ENCODE measurements around the gene KDM4C. TPM values are rescaled to one million over a fixed set of nuclear protein-coding genes. Genes with fewer than 3 reads are reported as not detected.

The KDM4C gene
- total RNA-seq, 1 experiment from 2014 or later = 61.1 TPM

GRCh38 chr9:7067169-7067568 is 309.4 kb downstream of the KDM4C start:
- no peak overlapping the region for H3K4me2 ChIP-seq (ENCODE audit: low read depth, low read length, poor library complexity, severe bottlenecking)
- H4K20me1 ChIP-seq (ENCODE audit: insufficient read depth, low read depth, low read length) = no peaks in the 10 kb centered on the region
- H3K4me3 ChIP-seq (ENCODE audit: low read length) = no peak overlapping the region
- no peaks in the 10 kb centered on the region for H3K36me3 ChIP-seq (ENCODE audit: insufficient read depth, low read length)
- H3K9me3 ChIP-seq (ENCODE audit: low read length) = no peaks in the 10 kb centered on the region
- no peak overlapping the region for H2AFZ ChIP-seq (ENCODE audit: low read length)
- no peaks in the 10 kb centered on the region for H3K27me3 ChIP-seq (ENCODE audit: low read length)
- H3K79me2 ChIP-seq (ENCODE audit: low read length) = no peaks in the 10 kb centered on the region
- H3K9me2 ChIP-seq (replicated peaks; ENCODE audit: insufficient read depth, low read length) = no peaks in the 10 kb centered on the region
- no peak for DNase-seq
- no peak overlapping the region for H3K27ac ChIP-seq (ENCODE audit: low read length)
- H3K4me1 ChIP-seq (ENCODE audit: low read length) = no peaks in the 10 kb centered on the region
- no peak overlapping the region for H3K9ac ChIP-seq (ENCODE audit: low read length)

- H3K27ac ChIP-seq (ENCODE audit: low read length) = no peak overlapping the region
- no peaks in the 10 kb centered on the region for H3K79me2 ChIP-seq (ENCODE audit: low read length)
- no peaks in the 10 kb centered on the region for H3K27me3 ChIP-seq (ENCODE audit: low read length)
- H3K4me2 ChIP-seq (ENCODE audit: low read depth, low read length, poor library complexity, severe bottlenecking) = no peak overlapping the region
- no peak overlapping the region for H3K9ac ChIP-seq (ENCODE audit: low read length)
- no peaks in the 10 kb centered on the region for H4K20me1 ChIP-seq (ENCODE audit: insufficient read depth, low read depth, low read length)
- no peaks in the 10 kb centered on the region; the same call in 1 of the 2 replicates for H3K36me3 ChIP-seq (ENCODE audit: insufficient read depth, low read length)
- H3K4me3 ChIP-seq (ENCODE audit: low read length) = no peak overlapping the region
- DNase-seq = no peak
- H3K9me2 ChIP-seq (replicated peaks; ENCODE audit: insufficient read depth, low read length) = no peaks in the 10 kb centered on the region
- no peak overlapping the region for H2AFZ ChIP-seq (ENCODE audit: low read length)
- no peaks in the 10 kb centered on the region for H3K4me1 ChIP-seq (ENCODE audit: low read length)
- no peaks in the 10 kb centered on the region for H3K9me3 ChIP-seq (ENCODE audit: low read length)
These were observed 314.1 kb downstream of the KDM4C start for GRCh38 chr9:7071916-7072315.

GRCh38 chr9:7073706-7074105 is 315.9 kb downstream of the KDM4C start:
- no peak overlapping the region for H2AFZ ChIP-seq (ENCODE audit: low read length)
- no peak overlapping the region for H3K4me2 ChIP-seq (ENCODE audit: low read depth, low read length, poor library complexity, severe bottlenecking)
- H3K27ac ChIP-seq (ENCODE audit: low read length) = no peak overlapping the region
- H3K9me2 ChIP-seq (replicated peaks; ENCODE audit: insufficient read depth, low read length) = no peaks in the 10 kb centered on the region
- no peaks in the 10 kb centered on the region for H3K79me2 ChIP-seq (ENCODE audit: low read length)
- H3K4me3 ChIP-seq (ENCODE audit: low read length) = no peak overlapping the region
- H3K4me1 ChIP-seq (ENCODE audit: low read length) = no peaks in the 10 kb centered on the region
- peaks cover 3% of the 10 kb centered on the region; the same call in 1 of the 2 replicates for H3K36me3 ChIP-seq (ENCODE audit: insufficient read depth, low read length)
- H3K27me3 ChIP-seq (ENCODE audit: low read length) = no peaks in the 10 kb centered on the region
- no peak overlapping the region for H3K9ac ChIP-seq (ENCODE audit: low read length)
- DNase-seq = no peak
- H3K9me3 ChIP-seq (ENCODE audit: low read length) = no peaks in the 10 kb centered on the region
- H4K20me1 ChIP-seq (ENCODE audit: insufficient read depth, low read depth, low read length) = no peaks in the 10 kb centered on the region

GRCh38 chr9:7075154-7075553 is 317.4 kb downstream of the KDM4C start:
- no peaks in the 10 kb centered on the region for H3K79me2 ChIP-seq (ENCODE audit: low read length)
- no peak overlapping the region for H3K4me3 ChIP-seq (ENCODE audit: low read length)
- H3K27ac ChIP-seq (ENCODE audit: low read length) = no peak overlapping the region
- no peaks in the 10 kb centered on the region for H3K9me2 ChIP-seq (replicated peaks; ENCODE audit: insufficient read depth, low read length)
- H3K9me3 ChIP-seq (ENCODE audit: low read length) = no peaks in the 10 kb centered on the region
- no peak for DNase-seq
- peaks cover 3% of the 10 kb centered on the region; the same call in 1 of the 2 replicates for H3K36me3 ChIP-seq (ENCODE audit: insufficient read depth, low read length)
- H2AFZ ChIP-seq (ENCODE audit: low read length) = no peak overlapping the region
- H4K20me1 ChIP-seq (ENCODE audit: insufficient read depth, low read depth, low read length) = no peaks in the 10 kb centered on the region
- H3K27me3 ChIP-seq (ENCODE audit: low read length) = no peaks in the 10 kb centered on the region
- H3K4me1 ChIP-seq (ENCODE audit: low read length) = no peaks in the 10 kb centered on the region
- H3K9ac ChIP-seq (ENCODE audit: low read length) = no peak overlapping the region
- H3K4me2 ChIP-seq (ENCODE audit: low read depth, low read length, poor library complexity, severe bottlenecking) = no peak overlapping the region

GRCh38 chr9:7079051-7079450 is 321.3 kb downstream of the KDM4C start:
- no peak for DNase-seq
- Histone ChIP-seq H4K20me1 (ENCODE audit: insufficient read depth, low read depth, low read length) (no peaks in the 10 kb centered on the region), H2AFZ (ENCODE audit: low read length) (no peak overlapping the region), H3K79me2 (ENCODE audit: low read length) (no peaks in the 10 kb centered on the region), H3K4me3 (ENCODE audit: low read length) (no peak overlapping the region), H3K27ac (ENCODE audit: low read length) (no peak overlapping the region), H3K27me3 (ENCODE audit: low read length) (no peaks in the 10 kb centered on the region), H3K9me2 (replicated peaks; ENCODE audit: insufficient read depth, low read length) (no peaks in the 10 kb centered on the region), H3K9ac (ENCODE audit: low read length) (no peak overlapping the region), H3K36me3 (ENCODE audit: insufficient read depth, low read length) (peaks cover 9% of the 10 kb centered on the region; the same call in 1 of the 2 replicates), H3K4me1 (ENCODE audit: low read length) (no peaks in the 10 kb centered on the region), H3K9me3 (ENCODE audit: low read length) (no peaks in the 10 kb centered on the region), H3K4me2 (ENCODE audit: low read depth, low read length, poor library complexity, severe bottlenecking) (no peak overlapping the region)

- Histone ChIP-seq H3K79me2 (ENCODE audit: low read length) (no peaks in the 10 kb centered on the region), H3K9ac (ENCODE audit: low read length) (no peak overlapping the region), H3K4me3 (ENCODE audit: low read length) (no peak overlapping the region), H3K27ac (ENCODE audit: low read length) (no peak overlapping the region), H3K9me2 (replicated peaks; ENCODE audit: insufficient read depth, low read length) (no peaks in the 10 kb centered on the region), H3K4me2 (ENCODE audit: low read depth, low read length, poor library complexity, severe bottlenecking) (no peak overlapping the region), H3K4me1 (ENCODE audit: low read length) (no peaks in the 10 kb centered on the region), H4K20me1 (ENCODE audit: insufficient read depth, low read depth, low read length) (no peaks in the 10 kb centered on the region), H2AFZ (ENCODE audit: low read length) (no peak overlapping the region), H3K9me3 (ENCODE audit: low read length) (no peaks in the 10 kb centered on the region), H3K27me3 (ENCODE audit: low read length) (no peaks in the 10 kb centered on the region), H3K36me3 (ENCODE audit: insufficient read depth, low read length) (peaks cover 9% of the 10 kb centered on the region; the same call in 1 of the 2 replicates)
- DNase-seq = no peak
These were observed 323.4 kb downstream of the KDM4C start for GRCh38 chr9:7081065-7081600.

GRCh38 chr9:7083192-7083591 is 325.4 kb downstream of the KDM4C start:
- no peaks in the 10 kb centered on the region for H4K20me1 ChIP-seq (ENCODE audit: insufficient read depth, low read depth, low read length)
- H3K9me3 ChIP-seq (ENCODE audit: low read length) = no peaks in the 10 kb centered on the region
- no peak for DNase-seq
- H3K4me3 ChIP-seq (ENCODE audit: low read length) = no peak overlapping the region
- H3K9ac ChIP-seq (ENCODE audit: low read length) = no peak overlapping the region
- H3K9me2 ChIP-seq (replicated peaks; ENCODE audit: insufficient read depth, low read length) = no peaks in the 10 kb centered on the region
- H2AFZ ChIP-seq (ENCODE audit: low read length) = no peak overlapping the region
- H3K27me3 ChIP-seq (ENCODE audit: low read length) = no peaks in the 10 kb centered on the region
- H3K79me2 ChIP-seq (ENCODE audit: low read length) = no peaks in the 10 kb centered on the region
- H3K4me1 ChIP-seq (ENCODE audit: low read length) = no peaks in the 10 kb centered on the region
- H3K4me2 ChIP-seq (ENCODE audit: low read depth, low read length, poor library complexity, severe bottlenecking) = no peak overlapping the region
- no peak overlapping the region for H3K27ac ChIP-seq (ENCODE audit: low read length)
- H3K36me3 ChIP-seq (ENCODE audit: insufficient read depth, low read length) = 0 out of 2 replicates have a peak, but pooled peaks cover 6% of the 10 kb centered on the region

GRCh38 chr9:7085357-7085756 is 327.6 kb downstream of the KDM4C start:
- Histone ChIP-seq H3K4me1 (ENCODE audit: low read length) (peaks cover 7% of the 10 kb centered on the region), H3K9me3 (ENCODE audit: low read length) (no peaks in the 10 kb centered on the region), H4K20me1 (ENCODE audit: insufficient read depth, low read depth, low read length) (no peaks in the 10 kb centered on the region), H3K9ac (ENCODE audit: low read length) (no peak overlapping the region), H3K27me3 (ENCODE audit: low read length) (no peaks in the 10 kb centered on the region), H3K27ac (ENCODE audit: low read length) (no peak overlapping the region), H3K4me2 (ENCODE audit: low read depth, low read length, poor library complexity, severe bottlenecking) (no peak overlapping the region), H3K9me2 (replicated peaks; ENCODE audit: insufficient read depth, low read length) (no peaks in the 10 kb centered on the region), H3K79me2 (ENCODE audit: low read length) (no peaks in the 10 kb centered on the region), H3K4me3 (ENCODE audit: low read length) (no peak overlapping the region), H3K36me3 (ENCODE audit: insufficient read depth, low read length) (0 out of 2 replicates have a peak, but pooled peaks cover 6% of the 10 kb centered on the region), H2AFZ (ENCODE audit: low read length) (no peak overlapping the region)
- DNase-seq = no peak

Data from Karpas-422 (cell line).